Gastroesophageal sphincter (tissue), 4 donors: ENCODE measurements around the gene SLC1A2. TPM values are rescaled to one million over a fixed set of nuclear protein-coding genes. Genes with fewer than 3 reads are reported as not detected.

ENCODE experiments used
- ATAC-seq: fragments of 150-250 bp; one replicate; pipeline ENCODE4 v1.9.1; 2016; ENCODE audit warnings: mild to moderate bottlenecking, moderate library complexity
- H3K27ac ChIP-seq, 4 donors: fragments of 200-600 bp; sonication (generic) in 3 of 4; 1 replicate in 3 of 4; 2 replicates in 1 of 4; pipeline ENCODE4 v1.5.1; 2016 to 2019
- H3K27me3 ChIP-seq: fragments of 200-600 bp; sonication (generic); one replicate; pipeline ENCODE4 v1.5.1; 2019
- H3K36me3 ChIP-seq, 2 donors: fragments of 200-600 bp; sonication (generic); one replicate each; pipeline ENCODE4 v1.5.1; 2019; ENCODE audit warnings: control low read depth in 1 of 2
- H3K4me1 ChIP-seq, 3 donors: fragments of 200-600 bp; sonication (generic); 1 replicate in 2 of 3; 2 replicates in 1 of 3; pipeline ENCODE4 v1.5.1; 2016 to 2019; ENCODE audit warnings: control low read depth in 2 of 3
- H3K4me3 ChIP-seq, 2 donors: fragments of 200-600 bp; sonication (generic); one replicate each; pipeline ENCODE4 v1.5.1; 2019; ENCODE audit warnings: mild to moderate bottlenecking in 1 of 2, moderate library complexity in 1 of 2
- H3K9me3 ChIP-seq, 3 donors: fragments of 200-600 bp; sonication (generic); one replicate each; pipeline ENCODE4 v1.5.1; 2017 to 2019; ENCODE audit warnings: control low read depth in 2 of 3
- EP300 ChIP-seq: sonication (generic); formaldehyde crosslinking; IDR thresholded peaks from one replicate; pipeline ENCODE4 v1.6.1; 2017; ENCODE audit warnings: antibody characterized with exemption, mild to moderate bottlenecking
- POLR2A ChIP-seq, 2 donors: fragments of 450-650 bp; IDR thresholded peaks; one replicate each; pipeline ENCODE4 v1.6.1; 2017; ENCODE audit warnings: antibody characterized with exemption in 2 of 2, mild to moderate bottlenecking in 2 of 2, moderate library complexity in 1 of 2
- POLR2AphosphoS5 ChIP-seq: sonication (generic); formaldehyde crosslinking; IDR thresholded peaks from one replicate; pipeline ENCODE4 v1.6.1; 2017; ENCODE audit warnings: antibody characterized with exemption
- WGBS, 2 donors: methylation state at CpG; one replicate each; pipeline ENCODE4 v1.1.5; 2018; ENCODE audit warnings: low coverage in 1 of 2; 5-methylcytosine and 5-hydroxymethylcytosine counted together
- small RNA-seq, 4 donors: library from RNA; depleted of rRNA; stranded (forward); fragments of <200 nt; gene quantifications; one replicate each; pipeline ENCODE3, GENCODE V24; 2016
- total RNA-seq, 4 donors: library from RNA; depleted of rRNA; stranded (reverse); fragments of >200 nt; gene quantifications; one replicate each; pipeline ENCODE4 v1.1.0, GENCODE V29; 2016
- TF ChIP-seq, protein P1 (sequence below), 4 experiments: fragments of 200-600 bp in 2 of 4; fragments of 450-650 bp in 2 of 4; sonication (generic) in 1 of 4; IDR thresholded peaks; one replicate each; pipeline ENCODE4 v1.5.1; 2017 to 2019; ENCODE audit warnings: antibody characterized with exemption in 4 of 4, mild to moderate bottlenecking in 2 of 4, moderate library complexity in 2 of 4

SLC1A2 gene
- total RNA-seq, 4 donors from 2014 or later: 0.12 to 1.5 (median 0.40) TPM; not detected in 1

DNA sequence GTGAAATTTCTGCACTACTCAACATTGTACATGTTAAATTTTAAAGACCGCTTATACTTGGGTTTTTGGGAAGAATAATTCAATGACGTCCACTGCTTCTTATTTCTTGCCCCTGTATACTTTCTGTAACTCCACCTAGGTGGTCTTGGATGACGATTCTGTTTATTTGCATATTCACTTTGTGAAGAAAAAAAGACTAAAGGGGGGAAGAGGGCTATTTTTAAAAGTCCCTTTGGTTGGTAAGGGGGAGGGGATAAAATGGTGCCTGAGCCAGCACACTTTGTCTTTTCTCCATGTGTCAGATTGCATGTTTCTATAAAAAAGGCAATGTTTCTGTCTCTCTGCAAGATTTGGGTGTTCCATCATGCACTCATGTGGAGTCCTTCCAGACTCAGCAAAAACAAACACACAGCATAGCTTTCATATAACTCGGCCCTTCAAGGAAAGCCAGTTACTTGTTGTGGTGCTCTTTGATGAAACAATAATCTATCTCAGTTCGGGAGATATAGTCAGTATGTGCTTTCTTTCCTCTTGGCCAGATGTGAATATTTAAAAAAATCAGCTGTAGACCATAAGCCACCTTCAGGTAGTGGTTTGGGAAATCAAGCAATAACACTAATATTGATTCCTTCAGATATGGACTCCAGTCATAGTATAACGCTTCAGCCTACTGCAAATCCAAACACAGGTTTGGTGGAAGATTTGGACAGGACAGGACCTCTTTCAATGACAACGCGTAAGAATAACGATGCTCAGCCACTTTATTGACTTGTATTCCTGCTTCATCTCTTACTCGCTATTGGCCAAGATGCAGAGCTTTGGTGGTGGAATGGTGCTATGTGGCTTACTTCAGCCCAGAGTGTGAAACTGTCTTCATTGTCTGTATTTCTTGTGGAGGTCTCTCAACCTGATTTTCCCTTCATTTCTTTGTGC is 211.6 kb downstream of the SLC1A2 start:
- WGBS, 2 donors: 80 to 81% methylated on average over 9 to 10 of the region's 10 CpGs
- Histone ChIP-seq H3K36me3 (peaks cover 0 to 64% of the 10 kb centered on the region in 2 donors), H3K9me3 (no peaks in the 10 kb centered on the region), H3K4me1 (peaks cover 0 to 13% (median 0%) of the 10 kb centered on the region in 3 donors), H3K4me3 (no peak overlapping the region), H3K27me3 (no peaks in the 10 kb centered on the region), H3K27ac (no peak overlapping the region)
- ATAC-seq: no peak
- TF ChIP-seq POLR2AphosphoS5 (no peak), POLR2A (IDR thresholded peaks at IDR 0.05) (no peak), EP300 (no peak)
- TF ChIP-seq, protein P1, sequence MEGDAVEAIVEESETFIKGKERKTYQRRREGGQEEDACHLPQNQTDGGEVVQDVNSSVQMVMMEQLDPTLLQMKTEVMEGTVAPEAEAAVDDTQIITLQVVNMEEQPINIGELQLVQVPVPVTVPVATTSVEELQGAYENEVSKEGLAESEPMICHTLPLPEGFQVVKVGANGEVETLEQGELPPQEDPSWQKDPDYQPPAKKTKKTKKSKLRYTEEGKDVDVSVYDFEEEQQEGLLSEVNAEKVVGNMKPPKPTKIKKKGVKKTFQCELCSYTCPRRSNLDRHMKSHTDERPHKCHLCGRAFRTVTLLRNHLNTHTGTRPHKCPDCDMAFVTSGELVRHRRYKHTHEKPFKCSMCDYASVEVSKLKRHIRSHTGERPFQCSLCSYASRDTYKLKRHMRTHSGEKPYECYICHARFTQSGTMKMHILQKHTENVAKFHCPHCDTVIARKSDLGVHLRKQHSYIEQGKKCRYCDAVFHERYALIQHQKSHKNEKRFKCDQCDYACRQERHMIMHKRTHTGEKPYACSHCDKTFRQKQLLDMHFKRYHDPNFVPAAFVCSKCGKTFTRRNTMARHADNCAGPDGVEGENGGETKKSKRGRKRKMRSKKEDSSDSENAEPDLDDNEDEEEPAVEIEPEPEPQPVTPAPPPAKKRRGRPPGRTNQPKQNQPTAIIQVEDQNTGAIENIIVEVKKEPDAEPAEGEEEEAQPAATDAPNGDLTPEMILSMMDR (IDR thresholded peaks at IDR 0.05): no peak

DNA sequence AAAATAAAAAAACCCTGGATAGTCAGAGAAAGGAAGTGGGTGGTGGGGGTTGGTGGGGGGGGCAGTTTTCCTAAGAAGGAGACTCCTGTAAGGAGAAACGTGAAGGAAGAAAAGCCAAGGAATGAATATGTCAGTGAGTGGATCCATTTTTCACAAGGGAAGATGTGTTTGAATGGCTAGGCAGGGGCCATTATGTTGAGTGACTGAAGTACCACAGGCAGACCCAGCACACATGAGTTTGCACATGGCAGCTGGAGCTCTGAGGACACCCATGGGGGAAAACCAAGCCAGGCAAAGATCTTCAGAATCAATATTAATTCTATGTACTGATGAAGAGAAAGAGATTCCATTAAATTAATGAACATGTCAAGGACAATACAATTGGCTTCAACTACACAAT is 212.7 kb downstream of the SLC1A2 start:
- peaks cover 0 to 5% (median 0%) of the 10 kb centered on the region in 3 donors for H3K4me1 ChIP-seq
- WGBS, 2 donors: 100% methylated on average over 1 of the region's 1 CpG
- ATAC-seq: no peak
- no peaks in the 10 kb centered on the region for H3K27me3 ChIP-seq
- peaks cover 0 to 72% of the 10 kb centered on the region in 2 donors for H3K36me3 ChIP-seq
- H3K9me3 ChIP-seq: no peaks in the 10 kb centered on the region
- TF ChIP-seq POLR2A (IDR thresholded peaks at IDR 0.05) (no peak), EP300 (no peak), POLR2AphosphoS5 (no peak)
- TF ChIP-seq, protein P1 (IDR thresholded peaks at IDR 0.05): no peak
- H3K4me3 ChIP-seq: no peak overlapping the region
- H3K27ac ChIP-seq: no peak overlapping the region

DNA sequence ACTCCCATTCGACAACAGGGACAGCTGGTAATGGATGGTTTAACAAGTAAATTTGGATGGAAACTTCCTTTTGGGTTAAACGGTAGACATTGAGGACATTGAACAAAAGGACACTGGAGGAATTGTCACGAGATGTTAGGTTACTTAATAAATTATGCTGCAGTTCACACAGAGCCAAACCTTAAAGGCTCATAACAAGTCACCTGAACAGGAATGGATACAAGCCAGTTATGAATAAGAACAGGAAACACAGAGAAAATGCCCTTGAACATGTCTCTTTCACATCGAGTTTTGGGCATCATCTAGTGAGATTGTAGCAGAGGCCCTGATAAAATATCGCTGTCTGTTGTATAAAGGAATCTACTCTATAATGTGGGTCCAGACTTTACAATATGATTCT is 214.7 kb downstream of the SLC1A2 start:
- WGBS, 2 donors: 83% methylated on average over 3 to 5 of the region's 5 CpGs
- Histone ChIP-seq H3K27ac (no peak overlapping the region), H3K36me3 (peaks cover 5 to 69% of the 10 kb centered on the region in 2 donors), H3K4me3 (no peak overlapping the region), H3K9me3 (no peaks in the 10 kb centered on the region), H3K27me3 (no peaks in the 10 kb centered on the region), H3K4me1 (peaks cover 0 to 5% (median 0%) of the 10 kb centered on the region in 3 donors)
- ATAC-seq: no peak
- TF ChIP-seq, protein P1 (IDR thresholded peaks at IDR 0.05): no peak
- no peak for TF ChIP-seq POLR2A (IDR thresholded peaks at IDR 0.05)
- TF ChIP-seq EP300: no peak
- no peak for TF ChIP-seq POLR2AphosphoS5

Small RNA genes within 50 kb of the gene (small RNA-seq; reads per million reads assigned to genes)
- gene AC090625.1: 0 reads per million in 4 donors

Other genes with a start within 250 kb of the SLC1A2 start
- gene PAMR1, start 106.1 kb upstream of the SLC1A2 start, total RNA-seq: 10 to 100 TPM in 1 of 4 donors, 1 to 10 TPM in 3; 4.2 to 17.3 (median 5.6) TPM
- 10 to 100 TPM in 1 of 4 donors, 1 to 10 TPM in 2, under 1 TPM in 1; 0.93 to 10.1 (median 5.9) TPM for gene FJX1, start 198.9 kb upstream of the SLC1A2 start, total RNA-seq
- gene TRIM44, start 243.2 kb upstream of the SLC1A2 start, total RNA-seq: 10 to 100 TPM; 35.6 to 70.6 (median 43.2) TPM